Mesothelial cell of epicardium (in vitro differentiated cells): ENCODE results near the gene USP17L15. TPM values are rescaled to one million over a fixed set of nuclear protein-coding genes. Genes with fewer than 3 reads are reported as not detected.
"Not testable (repeated sequence)": the region's sequence is repeated elsewhere in the genome, so short reads cannot be mapped to it uniquely, and the experiment has no call there.

Source experiments
- DNase-seq, 2 experiments: peaks; one replicate each; pipeline ENCODE4 v3.0.0; 2021; ENCODE audit warnings: low spot score in 2 of 2; ENCODE audit not compliant: unreplicated experiment in 2 of 2
- H3K27ac Mint-ChIP-seq: 2 replicates; pipeline ENCODE4 v1.8.0; 2021; ENCODE audit warnings: mixed read lengths
- H3K27me3 Mint-ChIP-seq: 2 replicates; pipeline ENCODE4 v1.8.0; 2021; ENCODE audit warnings: low read depth, mixed read lengths
- H3K36me3 Mint-ChIP-seq: 2 replicates; pipeline ENCODE4 v1.8.0; 2021; ENCODE audit warnings: mixed read lengths
- H3K4me1 Mint-ChIP-seq: 2 replicates; pipeline ENCODE4 v1.8.0; 2021; ENCODE audit warnings: mixed read lengths
- H3K4me3 Mint-ChIP-seq: 2 replicates; pipeline ENCODE4 v1.8.0; 2021; ENCODE audit warnings: mild to moderate bottlenecking, moderate library complexity, mixed read lengths
- H3K9me3 Mint-ChIP-seq: 2 replicates; pipeline ENCODE4 v1.8.0; 2021; ENCODE audit warnings: mixed read lengths
- total RNA-seq: library from RNA; stranded (reverse); gene quantifications from 3 replicates; pipeline ENCODE4 v1.2.1, GENCODE V29; 2021

USP17L15 gene
- total RNA-seq, 1 donor from 2014 or later = not detected

- not testable (repeated sequence) for H3K9me3 Mint-ChIP-seq, H3K4me1 Mint-ChIP-seq
- DNase-seq = peak; percentile 40 to 43
These were observed 37.5 kb downstream of the USP17L15 start for GRCh38 chr4:9271719-9272118.

More at GRCh38 chr4:9271719-9272118, 37.5 kb downstream of the USP17L15 start:
- H3K27me3 Mint-ChIP-seq, H3K4me3 Mint-ChIP-seq, H3K36me3 Mint-ChIP-seq, H3K27ac Mint-ChIP-seq: not testable (repeated sequence)

Other genes with a start within 250 kb of the USP17L15 start
- not detected in 3 replicates for gene FAM90A26, start 64.0 kb upstream of the USP17L15 start, total RNA-seq
- not detected in 3 replicates for gene USP17L10, start 23.7 kb upstream of the USP17L15 start, total RNA-seq
- gene USP17L11, start 19.0 kb upstream of the USP17L15 start, total RNA-seq = 0.14 TPM in 1 of 3 replicates, not detected in the others
- gene USP17L12, start 14.2 kb upstream of the USP17L15 start, total RNA-seq = not detected in 3 replicates
- not detected in 3 replicates for gene USP17L13, start 9.5 kb upstream of the USP17L15 start, total RNA-seq
- not detected in 3 replicates for gene USP17L17, start 9.5 kb downstream of the USP17L15 start, total RNA-seq
- gene USP17L18, start 14.2 kb downstream of the USP17L15 start, total RNA-seq = not detected in 3 replicates
- gene USP17L19, start 19.0 kb downstream of the USP17L15 start, total RNA-seq = not detected in 3 replicates
- gene USP17L20, start 23.7 kb downstream of the USP17L15 start, total RNA-seq = not detected in 3 replicates
- not detected in 3 replicates for gene USP17L21, start 28.5 kb downstream of the USP17L15 start, total RNA-seq
- gene USP17L22, start 33.2 kb downstream of the USP17L15 start, total RNA-seq = not detected in 3 replicates
- not detected in 3 replicates for gene USP17L24, start 90.8 kb downstream of the USP17L15 start, total RNA-seq
- not detected in 3 replicates for gene USP17L25, start 95.5 kb downstream of the USP17L15 start, total RNA-seq
- not detected in 3 replicates for gene USP17L26, start 100.3 kb downstream of the USP17L15 start, total RNA-seq
- gene USP17L5, start 105.0 kb downstream of the USP17L15 start, total RNA-seq = not detected in 3 replicates
- not detected in 3 replicates for gene USP17L27, start 109.8 kb downstream of the USP17L15 start, total RNA-seq
- not detected in 3 replicates for gene USP17L28, start 114.5 kb downstream of the USP17L15 start, total RNA-seq
- not detected in 3 replicates for gene USP17L29, start 119.3 kb downstream of the USP17L15 start, total RNA-seq
- not detected in 3 replicates for gene USP17L30, start 128.7 kb downstream of the USP17L15 start, total RNA-seq
- gene DEFB131A, start 210.0 kb downstream of the USP17L15 start, total RNA-seq = not detected in 3 replicates